DMS153 treated with DMSO at 0.1 percent for 48 hours (cell line): Measurements from ENCODE around the gene B3GAT1.
A peak's percentile ranks its signal among the peaks of the same experiment; 100 is the strongest.
"Not testable (repeated sequence)": the region's sequence is repeated elsewhere in the genome, so short reads cannot be mapped to it uniquely, and the experiment has no call there.

Experiments
- DNase-seq: peaks from one replicate; lab custom pipeline; 2025; ENCODE audit not compliant: unreplicated experiment; lab: John Stamatoyannopoulos, UW

B3GAT1 gene, protein sequence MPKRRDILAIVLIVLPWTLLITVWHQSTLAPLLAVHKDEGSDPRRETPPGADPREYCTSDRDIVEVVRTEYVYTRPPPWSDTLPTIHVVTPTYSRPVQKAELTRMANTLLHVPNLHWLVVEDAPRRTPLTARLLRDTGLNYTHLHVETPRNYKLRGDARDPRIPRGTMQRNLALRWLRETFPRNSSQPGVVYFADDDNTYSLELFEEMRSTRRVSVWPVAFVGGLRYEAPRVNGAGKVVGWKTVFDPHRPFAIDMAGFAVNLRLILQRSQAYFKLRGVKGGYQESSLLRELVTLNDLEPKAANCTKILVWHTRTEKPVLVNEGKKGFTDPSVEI

DNA sequence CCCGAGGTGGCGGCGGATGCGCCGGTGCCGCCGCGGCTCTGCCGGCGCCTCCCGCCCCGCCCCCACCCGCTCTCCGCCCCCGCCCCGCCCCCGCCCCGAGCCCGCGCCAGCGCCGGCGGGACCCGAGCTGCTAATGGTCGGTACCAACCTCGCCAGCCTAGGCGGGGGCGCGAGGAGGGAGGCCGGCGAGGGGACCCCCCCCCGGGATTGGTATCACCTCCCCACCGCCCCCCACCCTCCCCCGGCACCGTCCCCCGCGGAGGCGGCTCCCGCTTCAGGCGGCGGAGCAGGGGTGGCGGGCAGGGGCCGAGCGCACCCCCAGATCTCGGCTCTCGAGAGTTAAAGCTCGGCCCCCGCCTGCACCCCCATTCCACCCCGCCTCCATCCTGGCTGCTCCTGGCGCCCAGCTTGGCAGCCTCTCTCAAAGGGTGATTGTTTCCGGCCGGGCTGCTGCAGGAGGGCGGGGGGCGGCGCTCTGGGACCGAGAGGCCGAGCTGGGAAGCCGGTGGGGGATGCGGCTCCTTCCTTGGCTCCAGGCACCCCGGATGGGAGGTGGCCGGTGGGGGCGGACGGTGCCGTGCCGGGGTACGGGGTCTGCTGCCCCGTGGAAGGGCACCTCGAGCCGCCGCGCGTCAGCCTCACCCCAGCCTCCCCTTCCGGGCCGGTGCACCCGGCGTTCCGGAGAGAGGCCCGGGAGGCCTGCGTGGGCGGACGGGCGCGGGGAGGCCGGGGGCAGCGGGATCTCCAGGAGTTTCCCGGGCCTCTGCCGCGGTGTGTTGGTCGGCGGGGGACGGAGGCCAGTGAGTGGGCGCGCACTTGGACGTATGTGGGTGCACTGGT is at the start of gene B3GAT1:
Gene B3GAT1 (minus strand): TSS at position 40 of the 840 bp plus-strand sequence. CDS start 24,583 bp downstream, outside the sequence.
- no peak for DNase-seq

DNA sequence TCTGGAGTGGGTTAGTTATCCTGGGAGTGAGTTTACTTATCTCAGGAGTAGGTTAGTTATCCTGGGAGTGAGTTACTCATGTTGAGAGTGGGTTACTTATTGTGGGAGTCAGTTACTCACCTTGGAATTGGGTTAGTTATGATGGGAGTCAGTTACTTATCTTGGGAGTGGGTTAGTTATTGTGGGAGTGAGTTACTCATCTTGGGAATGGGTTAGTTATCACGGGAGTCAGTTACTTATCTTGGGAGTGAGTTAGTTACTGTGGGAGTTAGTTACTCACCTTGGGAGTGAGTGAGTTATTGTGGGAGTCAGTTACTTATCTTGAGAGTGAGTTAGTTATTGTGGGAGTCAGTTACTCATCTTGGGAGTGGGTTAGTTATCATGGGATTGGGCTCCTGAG is 49.6 kb upstream of the B3GAT1 start:
- DNase-seq: no peak

DNA sequence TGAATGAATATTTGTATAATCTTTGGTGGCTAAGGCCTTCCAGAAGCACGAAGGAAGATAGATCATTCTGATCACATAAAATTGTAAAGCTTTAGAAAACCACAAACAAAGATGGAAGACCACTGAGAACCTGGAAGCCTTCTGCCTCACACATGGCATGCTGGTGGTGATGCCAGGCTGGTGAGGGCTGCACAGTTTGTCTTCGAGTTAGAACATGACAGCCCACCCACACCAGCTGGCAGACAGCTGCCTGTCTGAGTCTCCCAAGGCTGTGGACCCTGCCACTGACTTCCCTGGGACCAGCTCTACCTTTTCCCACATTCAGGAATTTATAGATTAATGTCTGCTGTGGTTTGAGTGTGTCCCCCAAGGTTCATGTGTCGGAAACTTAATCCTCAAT is 48.8 kb upstream of the B3GAT1 start:
- no peak for DNase-seq

DNA sequence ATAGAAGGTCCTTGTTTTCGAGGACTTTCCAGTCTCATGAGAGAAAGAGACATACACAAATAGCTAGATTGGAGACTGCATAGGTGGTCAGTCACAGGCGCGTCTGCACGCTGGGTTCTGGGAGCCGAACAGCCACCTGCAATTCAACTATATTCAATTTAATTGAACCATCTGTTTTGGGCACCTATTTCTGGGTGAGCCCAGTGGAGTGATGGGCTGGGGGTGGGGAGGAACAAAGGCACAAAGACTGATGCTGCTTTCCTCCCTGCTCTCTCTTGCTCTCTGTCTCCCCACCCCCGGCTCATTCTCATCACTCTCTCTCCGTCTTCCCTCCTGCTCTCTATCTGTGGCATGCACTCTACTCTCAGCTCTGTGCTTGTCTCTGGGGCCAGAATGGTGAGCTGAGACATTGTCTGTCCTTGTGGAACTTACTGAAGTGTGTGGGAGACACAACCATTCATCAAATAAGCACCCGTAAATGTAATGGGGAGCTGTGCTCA is 48.1 kb upstream of the B3GAT1 start:
- no peak for DNase-seq

DNA sequence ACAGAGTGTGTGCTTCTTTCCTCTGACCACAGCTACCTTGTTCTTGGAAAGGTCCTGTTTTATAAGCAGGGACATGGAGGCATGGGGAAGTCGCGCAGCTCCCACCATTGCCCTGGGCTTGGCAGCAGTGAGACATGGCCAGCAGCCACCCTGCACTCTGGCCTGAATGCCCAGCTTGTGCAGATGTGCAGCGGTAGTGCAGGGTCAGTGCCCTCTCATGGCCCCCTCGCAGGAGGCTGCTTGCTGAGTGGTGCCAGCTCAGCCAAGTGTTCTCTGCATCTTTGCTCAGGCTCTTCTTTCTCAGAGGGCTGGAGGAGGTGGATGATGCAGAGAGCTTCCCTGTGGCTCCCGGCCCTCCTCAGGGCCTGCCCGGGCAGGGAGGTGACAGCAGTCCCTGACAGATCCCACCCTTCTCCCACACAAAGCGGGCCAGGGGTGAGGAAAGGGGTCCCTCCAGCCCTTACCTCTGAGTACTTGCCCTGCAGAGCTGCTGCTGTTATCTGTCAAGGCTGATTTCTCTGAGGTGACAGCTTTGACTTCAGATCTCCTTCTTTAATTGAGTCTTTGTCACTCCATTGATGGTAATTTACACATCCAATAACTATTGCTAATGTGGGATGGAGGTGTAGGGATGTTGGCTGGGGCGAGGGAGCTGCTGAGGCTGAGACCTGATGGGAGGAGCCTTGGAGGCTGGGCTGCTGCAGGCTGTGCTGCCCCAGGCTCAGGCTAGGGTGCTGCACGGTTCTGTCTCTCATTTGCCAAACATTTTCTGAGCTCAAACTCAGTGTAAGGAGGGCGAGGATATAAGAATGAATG is 47.4 kb upstream of the B3GAT1 start:
- no peak for DNase-seq

DNA sequence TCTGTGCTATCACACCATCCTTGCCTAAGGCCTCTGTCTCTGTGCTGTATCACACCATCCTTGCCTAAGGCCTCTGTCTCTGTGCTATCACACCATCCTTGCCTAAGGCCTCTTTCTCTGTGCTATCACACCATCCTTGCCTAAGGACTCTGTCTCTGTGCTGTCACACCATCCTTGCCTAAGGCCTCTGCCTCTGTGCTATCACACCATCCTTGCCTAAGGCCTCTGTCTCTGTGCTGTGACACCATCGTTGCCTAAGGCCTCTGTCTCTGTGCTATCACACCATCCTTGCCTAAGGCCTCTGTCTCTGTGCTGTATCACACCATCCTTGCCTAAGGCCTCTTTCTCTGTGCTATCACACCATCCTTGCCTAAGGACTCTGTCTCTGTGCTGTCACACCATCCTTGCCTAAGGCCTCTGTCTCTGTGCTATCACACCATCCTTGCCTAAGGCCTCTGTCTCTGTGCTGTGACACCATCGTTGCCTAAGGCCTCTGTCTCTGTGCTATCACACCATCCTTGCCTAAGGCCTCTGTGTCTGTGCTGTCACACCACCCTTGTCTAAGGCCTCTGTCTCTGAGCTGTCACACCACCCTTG is 45.5 kb upstream of the B3GAT1 start:
- DNase-seq: not testable (repeated sequence)

DNA sequence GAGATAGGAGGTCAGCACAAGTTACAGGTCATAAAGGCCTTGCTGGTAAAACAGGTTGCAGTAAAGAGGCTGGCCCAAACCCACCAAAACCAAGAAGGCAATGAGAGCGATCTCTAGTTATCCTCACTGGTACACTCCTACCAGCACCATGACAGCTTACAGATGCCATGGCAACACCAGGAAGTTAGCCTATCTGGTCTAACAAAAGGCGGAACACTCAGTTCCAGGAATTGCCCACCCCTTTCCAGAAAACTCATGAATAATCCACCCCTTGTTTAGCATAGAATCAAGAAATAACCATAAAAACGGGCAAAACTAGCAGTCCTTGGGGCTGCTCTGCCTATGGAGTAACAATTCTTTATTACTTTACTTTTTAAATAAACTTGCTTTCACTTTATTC is 43.5 kb upstream of the B3GAT1 start:
- no peak for DNase-seq

DNA sequence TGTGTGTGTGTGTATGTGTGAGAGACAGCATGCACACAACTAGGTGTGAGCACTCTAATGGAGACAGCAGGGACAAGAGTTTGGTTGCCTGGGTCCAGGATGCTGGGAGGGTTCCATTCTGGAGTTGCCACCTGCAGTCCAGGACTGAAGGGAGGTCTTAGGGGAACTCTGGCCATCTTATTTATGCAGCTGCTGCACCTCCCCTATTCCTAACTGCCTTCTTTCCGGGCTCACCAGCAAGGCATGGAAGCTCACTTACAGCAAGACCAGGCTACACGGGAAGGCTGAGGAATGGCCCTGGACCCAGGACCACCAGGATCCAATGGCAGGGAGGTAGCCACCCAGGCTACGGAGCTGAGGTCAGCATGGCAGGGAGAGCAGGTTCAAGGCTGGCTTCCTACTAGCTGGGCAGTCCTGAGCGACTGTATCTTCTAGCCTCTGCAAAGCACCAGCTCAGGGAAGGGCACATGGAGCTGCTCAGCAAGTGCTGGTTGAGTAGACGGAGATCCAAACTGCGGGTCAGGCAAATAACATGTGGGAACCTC is 42.2 kb upstream of the B3GAT1 start:
- no peak for DNase-seq

DNA sequence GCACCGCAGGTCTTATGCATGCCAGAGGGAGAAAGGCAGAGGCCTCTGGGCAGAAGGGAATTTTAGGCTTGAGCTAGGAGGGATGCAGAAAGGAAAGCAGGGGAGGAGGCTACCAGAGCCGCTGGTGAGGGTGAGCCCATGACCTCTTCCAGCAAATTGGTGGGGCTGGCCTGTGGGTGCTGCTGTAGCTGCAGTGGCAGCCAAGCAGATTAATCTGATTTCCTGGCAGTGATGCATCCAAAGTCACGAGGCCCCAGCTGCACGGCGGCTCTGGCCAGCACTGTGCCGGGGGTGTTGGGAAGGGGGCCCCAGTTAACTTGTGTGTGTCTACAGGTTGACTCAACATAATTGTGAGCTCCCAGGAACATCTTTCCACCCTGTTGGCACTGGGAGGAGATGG is 41.4 kb upstream of the B3GAT1 start:
- no peak for DNase-seq

DNA sequence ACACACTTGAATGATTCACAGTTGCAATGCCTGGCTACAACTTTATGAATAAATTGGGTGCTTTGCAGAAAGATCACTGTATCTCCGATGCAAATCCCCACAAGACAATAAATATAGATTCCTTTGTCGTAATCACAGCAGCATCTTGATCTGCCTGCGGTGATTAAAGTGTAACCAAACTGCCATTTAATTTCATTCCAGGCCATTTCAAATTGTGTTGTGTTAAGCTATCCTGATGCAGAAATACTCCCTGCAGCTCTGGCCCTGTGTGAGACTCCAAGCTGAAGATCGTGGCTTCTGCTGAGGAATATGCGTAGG is 40.8 kb upstream of the B3GAT1 start:
- DNase-seq: no peak

DNA sequence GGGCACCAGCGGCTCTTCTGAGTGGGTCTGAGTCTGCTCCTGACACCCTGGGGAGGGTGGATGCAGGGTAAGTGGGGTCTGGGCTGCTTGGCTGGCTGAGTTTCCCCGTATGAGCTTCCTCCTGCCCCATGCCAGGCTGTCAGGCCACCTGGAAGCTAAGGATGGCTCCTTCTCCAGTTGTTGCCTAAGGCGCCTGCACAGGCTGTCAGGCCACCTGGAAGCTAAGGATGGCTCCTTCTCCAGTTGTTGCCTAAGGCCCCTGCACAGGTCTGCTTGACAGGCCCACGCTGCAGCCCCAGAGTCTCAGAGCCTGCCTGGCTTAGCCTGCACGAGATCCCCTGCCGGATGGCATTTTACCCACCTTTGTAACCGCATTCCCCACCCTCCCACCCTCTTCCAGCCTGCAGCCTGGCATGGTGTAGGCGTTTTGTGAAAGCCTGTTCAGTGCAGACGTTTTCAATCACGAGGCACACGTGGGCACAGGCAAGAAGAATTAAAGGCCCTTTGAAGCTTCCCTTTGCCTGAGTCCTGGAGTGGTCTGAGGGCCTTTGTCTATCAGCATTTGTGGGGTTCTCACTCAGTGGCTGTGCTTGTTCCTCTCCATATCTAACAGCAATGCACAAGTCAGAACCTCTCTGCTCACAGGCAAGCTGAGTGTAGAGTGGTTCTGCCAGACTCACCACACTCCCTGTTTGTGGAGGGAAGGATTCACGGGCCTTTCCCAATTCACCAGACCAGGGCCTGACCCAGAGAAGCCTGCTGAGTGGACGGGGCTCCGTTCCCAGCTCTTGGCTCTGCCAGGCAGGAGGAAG is 40.2 kb upstream of the B3GAT1 start:
- DNase-seq: no peak

DNA sequence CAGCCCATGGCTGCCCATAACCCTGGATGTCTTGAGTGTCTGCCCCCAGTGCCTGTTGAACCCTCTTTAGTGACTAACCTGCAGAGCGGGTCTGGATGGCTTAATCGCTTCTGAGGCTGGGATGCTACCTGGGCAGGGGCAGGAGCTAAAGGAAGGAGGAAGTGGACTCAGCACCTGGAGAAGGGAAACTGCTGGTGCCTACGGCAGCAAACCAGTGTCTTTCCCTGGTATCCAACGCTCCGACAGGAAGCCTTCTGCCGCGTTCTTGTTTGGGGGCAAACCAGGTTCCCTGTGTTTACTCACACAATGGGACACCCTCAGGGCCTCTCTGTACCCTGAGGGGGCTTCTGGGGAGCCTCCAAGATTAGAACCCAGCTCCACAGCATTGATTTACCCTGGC is 38.1 kb upstream of the B3GAT1 start:
- DNase-seq: no peak

DNA sequence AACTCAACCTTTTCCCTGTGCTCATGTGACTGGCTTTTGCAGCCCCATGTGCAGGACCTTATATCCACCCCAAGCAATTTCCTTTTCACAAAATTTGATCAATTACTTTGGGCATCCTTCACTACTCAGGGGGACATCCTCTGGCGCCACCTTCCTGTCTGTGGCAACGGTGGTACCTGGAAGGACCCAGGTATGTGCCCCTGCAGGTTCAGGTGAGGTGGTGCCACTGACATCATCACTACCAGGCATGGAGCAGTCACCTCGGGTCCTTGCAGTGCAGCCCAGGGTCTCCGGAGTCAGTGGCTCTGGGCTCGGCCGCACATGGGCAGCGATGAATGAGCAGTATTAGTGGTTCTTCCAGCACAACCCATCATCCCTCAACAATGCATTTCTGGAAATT is 37.7 kb upstream of the B3GAT1 start:
- DNase-seq: peak; percentile 1

DNA sequence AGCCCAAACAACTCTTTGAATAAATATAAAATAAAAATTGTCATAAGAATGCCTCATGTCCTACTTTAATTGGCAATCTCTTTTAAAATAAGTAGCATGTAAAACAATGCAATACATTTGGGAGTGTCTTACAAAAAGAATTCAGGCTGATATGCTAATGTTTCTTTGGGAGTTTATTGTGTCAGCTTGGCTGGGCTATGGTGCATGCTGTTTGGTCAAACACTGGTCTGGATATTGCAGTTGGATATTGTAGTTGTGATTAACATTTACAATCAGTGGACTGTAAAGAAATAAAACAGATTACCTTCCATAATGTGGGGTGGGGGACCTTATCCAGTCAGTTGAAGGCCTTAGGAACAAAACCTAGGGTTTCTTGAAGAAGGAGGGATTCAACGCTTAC is 37.0 kb upstream of the B3GAT1 start:
- no peak for DNase-seq

DNA sequence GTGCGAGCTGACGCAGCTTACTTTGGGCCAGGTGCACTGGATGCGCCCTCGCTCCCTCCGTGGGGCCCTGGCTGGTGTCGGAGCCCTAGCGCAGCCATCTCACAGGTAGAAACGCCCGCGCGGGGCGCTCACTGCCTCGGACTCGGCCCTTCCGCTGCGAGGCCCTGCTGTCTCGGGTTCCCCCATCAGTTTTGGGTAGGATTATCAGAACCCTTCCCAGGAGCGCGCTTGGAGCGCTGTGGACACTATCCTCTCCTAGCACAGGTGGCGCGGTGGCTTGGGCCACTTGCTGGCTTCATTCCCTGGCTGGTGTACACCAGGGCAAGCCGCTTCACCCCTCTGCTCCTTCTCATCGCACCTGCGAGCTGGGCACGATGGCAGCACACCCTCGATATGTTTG is 35.7 kb upstream of the B3GAT1 start:
- no peak for DNase-seq

DNA sequence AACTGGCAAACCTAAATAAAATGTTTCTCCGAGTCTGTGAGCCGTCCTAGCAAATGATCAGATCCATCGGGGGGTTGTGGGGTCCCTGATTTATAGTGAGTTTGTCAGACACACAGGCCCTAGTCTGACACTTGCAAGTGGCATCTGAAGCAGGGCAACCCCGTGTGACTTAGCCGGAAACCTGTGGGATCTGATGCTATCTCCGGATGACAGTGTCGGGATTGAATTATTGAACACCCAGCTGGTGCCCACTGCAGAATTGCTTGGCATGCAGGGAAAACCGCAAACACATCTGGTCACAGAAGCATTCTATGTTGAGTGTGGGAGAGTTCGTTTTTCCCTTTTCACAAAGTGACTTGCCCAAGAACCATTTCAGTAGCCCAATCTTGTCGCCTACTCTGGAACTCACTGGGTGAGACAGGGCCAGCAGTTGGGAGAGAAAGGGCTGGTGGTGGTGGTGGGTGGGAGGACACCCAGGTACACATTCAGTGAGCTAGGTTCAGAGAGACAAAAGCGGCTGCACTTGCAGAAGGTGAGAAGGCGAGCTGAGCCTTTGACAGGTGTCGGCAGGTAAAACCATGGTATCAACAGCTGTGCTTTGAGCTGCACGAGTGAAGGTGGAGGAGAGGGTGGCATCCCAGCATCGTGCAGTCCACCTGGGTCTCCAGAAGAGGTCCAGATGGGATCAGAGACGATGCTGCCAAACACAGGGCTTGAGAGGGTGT is 33.7 kb upstream of the B3GAT1 start:
- no peak for DNase-seq

DNA sequence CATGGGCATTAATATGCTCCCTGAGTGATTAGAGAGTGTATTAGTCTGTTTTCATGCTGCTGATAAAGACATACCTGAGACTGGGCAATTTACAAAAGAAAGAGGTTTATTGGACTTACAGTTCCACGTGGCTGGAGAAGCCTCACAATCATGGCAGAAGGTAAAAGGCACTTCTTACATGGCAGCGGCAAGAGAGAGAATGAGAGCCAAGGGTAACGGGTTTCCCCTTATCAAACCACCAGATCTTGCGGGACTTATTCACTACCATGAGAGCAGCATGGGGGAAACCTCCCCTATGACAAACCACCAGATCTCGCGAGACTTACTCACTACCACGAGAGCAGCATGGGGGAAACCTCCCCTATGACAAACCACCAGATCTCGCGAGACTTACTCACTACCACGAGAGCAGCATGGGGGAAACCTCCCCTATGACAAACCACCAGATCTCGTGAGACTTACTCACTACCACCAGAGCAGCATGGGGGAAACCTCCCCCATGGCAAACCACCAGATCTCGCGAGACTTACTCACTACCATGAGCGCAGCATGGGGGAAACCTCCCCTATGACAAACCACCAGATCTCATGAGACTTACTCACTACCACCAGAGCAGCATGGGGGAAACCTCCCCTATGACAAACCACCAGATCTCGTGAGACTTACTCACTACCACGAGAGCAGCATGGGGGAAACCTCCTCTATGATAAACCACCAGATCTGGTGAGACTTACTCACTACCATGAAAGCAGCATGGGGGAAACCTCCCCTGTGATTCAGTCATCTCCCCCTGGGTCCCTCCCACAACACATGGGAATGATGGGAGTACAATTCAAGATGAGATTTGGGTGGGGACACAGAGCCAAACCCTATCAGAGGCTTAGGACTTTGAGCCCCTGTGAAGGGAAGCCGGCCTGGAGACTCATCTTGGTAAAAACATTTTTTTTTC is 32.4 kb upstream of the B3GAT1 start:
- not testable (repeated sequence) for DNase-seq

DNA sequence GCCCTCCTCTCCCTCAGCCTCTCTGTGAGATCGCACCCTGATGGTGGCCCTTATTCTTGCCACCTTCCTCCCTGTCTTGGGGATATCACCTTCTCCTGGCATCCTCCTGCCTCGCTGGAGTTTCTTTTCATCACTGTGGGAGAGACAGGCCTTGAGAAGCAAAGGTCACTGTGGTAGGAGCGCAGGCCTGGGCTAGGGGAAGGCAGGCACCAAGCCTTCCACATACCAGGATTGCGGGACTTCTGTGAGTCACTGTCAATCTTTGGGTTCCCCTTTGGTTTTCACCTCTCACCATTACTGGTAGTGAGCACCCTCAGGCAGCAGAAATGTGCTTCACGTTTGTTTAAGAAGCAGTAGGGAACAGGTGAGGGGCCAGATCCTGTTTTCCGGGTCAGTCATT is 31.2 kb upstream of the B3GAT1 start:
- no peak for DNase-seq
